ENCODE data around the gene DIS3L.
"Not testable (repeated sequence)": the region's sequence is repeated elsewhere in the genome, so short reads cannot be mapped to it uniquely, and the experiment has no call there.

DIS3L gene

GRCh38 chr15:66276546-66276945 lies 16.8 kb upstream of the DIS3L start:
- FAIRE-seq: no peak
- no peak for DNase-seq (ENCODE audit: insufficient read length, low spot score)

DNA sequence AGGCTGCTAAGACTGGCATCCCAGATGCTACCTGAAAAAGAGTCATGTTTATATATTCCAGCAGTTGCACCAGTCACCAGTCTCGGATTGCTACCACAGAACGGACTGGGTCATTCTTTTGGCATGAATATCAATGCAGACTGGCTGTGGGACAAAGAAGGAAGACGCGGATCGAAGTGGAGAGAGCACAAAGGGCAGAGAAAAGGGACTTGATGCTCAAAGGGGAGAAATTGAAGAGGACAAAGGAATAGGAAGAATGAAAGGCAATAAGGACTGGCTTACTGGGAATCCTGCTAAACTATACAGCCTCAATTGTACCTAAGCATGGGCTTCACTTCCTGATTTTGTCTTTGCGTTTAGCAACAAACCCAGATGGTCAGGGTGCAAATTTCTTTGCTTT lies 15.3 kb upstream of the DIS3L start:
- FAIRE-seq (no peak), DNase-seq (ENCODE audit: insufficient read length, low spot score) (no peak)

- no peak for FAIRE-seq
Observed at GRCh38 chr15:66278671-66279070, 14.7 kb upstream of the DIS3L start.

GRCh38 chr15:66284271-66284670 lies 9.1 kb upstream of the DIS3L start:
- DNase-seq (ENCODE audit: insufficient read length, low spot score) (no peak), FAIRE-seq (no peak)

More at GRCh38 chr15:66278671-66279070, 14.7 kb upstream of the DIS3L start:
- DNase-seq (ENCODE audit: insufficient read length, low spot score): no peak

GRCh38 chr15:66285533-66286280 lies 7.7 kb upstream of the DIS3L start:
- FAIRE-seq (no peak), DNase-seq (ENCODE audit: insufficient read length, low spot score) (no peak)

- no peak for DNase-seq (ENCODE audit: insufficient read length, low spot score)
Observed at GRCh38 chr15:66287461-66288057, 5.8 kb upstream of the DIS3L start.

DNA sequence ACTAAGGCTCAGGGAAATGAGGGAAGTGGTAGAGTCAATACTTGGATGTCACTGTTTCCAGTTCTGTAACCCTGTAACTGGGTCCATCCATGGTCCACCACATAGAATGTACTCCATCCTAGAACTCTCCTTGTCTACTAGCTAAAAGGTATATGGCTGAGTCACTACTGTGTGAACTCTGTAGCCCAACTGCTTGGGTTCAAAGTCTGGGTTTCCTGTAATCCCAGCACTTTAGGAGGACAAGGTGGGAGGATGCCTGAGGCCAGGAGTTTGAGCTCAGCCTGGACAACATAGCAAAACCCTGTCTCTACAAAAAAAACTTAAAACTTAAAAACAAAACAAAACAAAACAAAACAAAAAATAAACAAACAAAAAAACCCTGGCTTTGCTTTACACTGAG lies 5.3 kb upstream of the DIS3L start:
- DNase-seq (ENCODE audit: insufficient read length, low spot score): no peak
- no peak for FAIRE-seq

More at GRCh38 chr15:66287461-66288057, 5.8 kb upstream of the DIS3L start:
- no peak for FAIRE-seq

- DNase-seq (ENCODE audit: insufficient read length, low spot score) (no peak), FAIRE-seq (no peak)
Observed at GRCh38 chr15:66288551-66289185, 4.7 kb upstream of the DIS3L start.

- FAIRE-seq: no peak
- DNase-seq (ENCODE audit: insufficient read length, low spot score): no peak
Observed at GRCh38 chr15:66290007-66290406, 3.4 kb upstream of the DIS3L start.

DNA sequence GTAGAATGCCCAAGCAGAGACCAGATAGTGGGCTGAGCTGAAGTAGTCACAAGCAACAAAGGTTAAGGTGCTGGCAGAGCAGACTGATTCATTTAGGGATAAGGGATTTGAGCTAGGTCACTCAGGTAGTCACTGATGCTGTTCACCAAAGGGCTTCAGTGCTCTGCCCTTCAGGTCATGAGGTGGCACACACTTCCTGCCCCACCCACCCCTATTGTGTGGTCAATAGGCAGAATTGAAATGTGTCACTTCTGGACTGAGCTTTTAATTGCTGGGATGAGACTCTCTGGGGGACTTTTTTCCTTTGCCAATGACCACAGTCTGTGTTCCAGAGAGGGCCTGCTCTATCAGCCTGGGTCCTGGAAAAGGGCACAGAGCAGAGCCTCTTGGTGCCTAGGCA lies 2.9 kb upstream of the DIS3L start:
- DNase-seq (ENCODE audit: insufficient read length, low spot score) (no peak), FAIRE-seq (no peak)

GRCh38 chr15:66291816-66292570 lies 1.4 kb upstream of the DIS3L start:
- FAIRE-seq (no peak), DNase-seq (ENCODE audit: insufficient read length, low spot score) (no peak)

GRCh38 chr15:66292571-66293418 lies 573 bp upstream of the DIS3L start:
- no peak for DNase-seq (ENCODE audit: insufficient read length, low spot score)
- no peak for FAIRE-seq

- FAIRE-seq: no peak
- peak; percentile 75 for DNase-seq (ENCODE audit: insufficient read length, low spot score)
Observed at GRCh38 chr15:66294157-66294931, 976 bp downstream of the DIS3L start.

DNA sequence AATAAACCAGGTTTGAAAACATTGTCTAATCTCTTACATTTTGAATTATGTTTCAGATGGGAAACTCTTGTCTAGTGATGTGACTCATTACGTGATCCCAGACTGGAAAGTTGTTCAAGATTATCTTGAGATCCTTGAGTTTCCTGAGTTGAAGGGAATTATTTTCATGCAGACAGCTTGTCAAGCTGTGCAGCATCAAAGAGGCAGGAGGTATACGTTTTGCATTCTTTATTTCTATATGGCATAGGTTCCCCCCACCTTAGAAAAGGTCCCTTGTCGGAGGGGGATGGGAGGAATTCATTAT lies 1.5 kb downstream of the DIS3L start:
- DNase-seq (ENCODE audit: insufficient read length, low spot score) (peak; percentile 21), FAIRE-seq (no peak)

DNA sequence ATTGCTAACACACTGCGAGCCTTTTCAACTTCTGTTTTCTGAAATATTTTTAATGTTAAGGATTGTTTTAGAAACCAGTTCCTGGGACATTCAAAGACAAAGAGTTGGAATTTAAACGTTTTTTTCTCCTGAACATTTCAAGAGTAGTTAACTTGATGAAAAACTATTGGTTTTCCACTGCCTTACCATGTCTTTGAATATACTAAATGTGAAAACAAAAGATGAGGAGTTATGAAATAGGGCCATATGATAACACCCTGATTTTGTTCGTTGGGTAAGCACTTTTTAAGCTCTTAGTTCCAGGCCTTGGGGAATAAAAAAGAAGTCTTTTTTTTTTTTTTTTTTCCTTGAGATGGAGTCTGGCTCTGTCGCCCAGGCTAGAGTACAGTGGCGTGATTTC lies 2.8 kb downstream of the DIS3L start:
- DNase-seq (ENCODE audit: insufficient read length, low spot score) (no peak), FAIRE-seq (no peak)

DNA sequence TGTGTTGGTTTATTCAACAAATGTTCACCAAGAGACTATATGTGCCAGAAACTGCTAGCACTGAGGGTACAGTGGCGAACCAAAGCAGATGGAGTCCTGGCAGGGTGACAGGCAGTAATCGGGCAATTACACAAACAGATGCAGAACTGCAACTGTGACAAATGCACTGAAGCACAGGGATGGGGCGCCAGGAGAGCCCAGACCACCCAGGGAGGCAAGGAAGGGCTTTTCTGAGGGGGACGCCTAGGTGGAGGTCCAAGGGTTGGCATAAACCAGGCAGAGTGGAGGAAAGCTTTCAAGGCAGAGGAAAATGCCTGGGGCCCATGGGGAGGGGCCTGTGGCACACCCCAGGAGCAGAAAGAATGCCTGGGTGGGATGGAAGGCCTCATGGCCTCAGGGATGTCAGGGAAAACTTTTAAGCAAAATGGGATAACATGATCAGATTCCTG lies 5.5 kb downstream of the DIS3L start:
- FAIRE-seq (no peak), DNase-seq (ENCODE audit: insufficient read length, low spot score) (no peak)

GRCh38 chr15:66302489-66303278 lies 9.3 kb downstream of the DIS3L start:
- FAIRE-seq (no peak), DNase-seq (ENCODE audit: insufficient read length, low spot score) (no peak)

- not testable (repeated sequence) for FAIRE-seq; DNase-seq (ENCODE audit: insufficient read length, low spot score)
Observed at GRCh38 chr15:66304425-66304824, 11.1 kb downstream of the DIS3L start.

DNA sequence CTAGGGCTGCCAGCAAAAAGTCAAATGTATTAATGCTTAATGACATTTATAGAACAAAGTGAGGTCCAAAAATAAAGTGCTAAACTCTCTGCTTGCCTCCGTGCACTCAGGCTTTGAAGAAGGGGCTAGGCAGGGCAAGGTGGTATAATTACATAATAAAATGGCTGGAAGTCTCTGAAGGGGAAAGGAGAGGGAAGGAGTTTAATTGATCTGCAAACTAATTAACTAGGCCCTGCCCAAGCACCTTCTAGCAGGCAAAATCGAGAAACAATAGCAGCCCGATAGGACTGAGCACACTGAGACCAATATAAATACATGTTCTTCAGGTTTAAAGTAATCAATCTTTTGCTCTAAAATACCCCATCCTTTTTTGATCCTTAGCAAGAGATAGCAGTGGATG lies 13.0 kb downstream of the DIS3L start:
- FAIRE-seq (no peak), DNase-seq (ENCODE audit: insufficient read length, low spot score) (no peak)

Measured in HTR-8/SVneo (cell line).